ENCODE measurements around the gene RC3H2. TPM values are rescaled to one million over a fixed set of nuclear protein-coding genes. Genes with fewer than 3 reads are reported as not detected.

Gene RC3H2
- total RNA-seq, 2 donors from 2014 or later, result 34.4 to 44.9 TPM

Other genes starting within 250 kb of the RC3H2 start
- not detected for gene OR1B1, start 247.7 kb downstream of the RC3H2 start, total RNA-seq
- not detected for gene OR1L1, start 243.6 kb downstream of the RC3H2 start, total RNA-seq
- not detected for gene OR1L3, start 230.2 kb downstream of the RC3H2 start, total RNA-seq
- gene OR1L4, start 181.4 kb downstream of the RC3H2 start, total RNA-seq, result not detected
- not detected for gene OR1L6, start 163.1 kb downstream of the RC3H2 start, total RNA-seq
- gene OR5C1, start 116.4 kb downstream of the RC3H2 start, total RNA-seq, result not detected
- not detected for gene OR1K1, start 105.2 kb downstream of the RC3H2 start, total RNA-seq
- 10 to 100 TPM; 14.9 to 16.2 TPM for gene PDCL, start 76.8 kb downstream of the RC3H2 start, total RNA-seq
- gene ZBTB6, start 8.0 kb upstream of the RC3H2 start, total RNA-seq, result 1 to 10 TPM; 6.6 to 8.4 TPM
- gene ZBTB26, start 26.2 kb upstream of the RC3H2 start, total RNA-seq, result 1 to 10 TPM; 4.3 to 6.5 TPM
- 10 to 100 TPM; 40.9 to 49.4 TPM for gene RABGAP1, start 35.7 kb upstream of the RC3H2 start, total RNA-seq
- gene GPR21, start 128.3 kb upstream of the RC3H2 start, total RNA-seq, result 1 to 10 TPM in 1 of 2 donors, under 1 TPM in 1; 0.35 to 1.2 TPM